CD4-positive, alpha-beta T cell (primary cell): ENCODE measurements around the gene GLIS1. TPM values are rescaled to one million over a fixed set of nuclear protein-coding genes. Genes with fewer than 3 reads are reported as not detected.

Source experiments
- ATAC-seq: fragments of 200-7000 bp; cut with Tn5 transposase; one replicate; pipeline ENCODE4 v1.10.0; 2022; ENCODE audit warnings: mild to moderate bottlenecking; ENCODE audit not compliant: poor library complexity
- CTCF ChIA-PET: fragments of 350-600 bp; sonication (Branson Sonifier 250); formaldehyde crosslinking; loops from one replicate; lab custom pipeline; 2021; ENCODE audit warnings: antibody characterized with exemption, inconsistent platforms; lab: Charles Lee
- POLR2A ChIA-PET: fragments of 350-600 bp; sonication (Branson Sonifier 250); formaldehyde crosslinking; loops from one replicate; lab custom pipeline; 2021; ENCODE audit warnings: antibody characterized with exemption, inconsistent platforms; lab: Charles Lee
- DNase-seq, 14 experiments: peaks; one replicate each; pipeline ENCODE4 v3.0.0-alpha.2; 2013 to 2020; ENCODE audit warnings: mixed read lengths in 2 of 14
- H3K27ac ChIP-seq, 2 donors: one replicate each; pipeline versions ENCODE4 v1.5.1 to v1.7.0; 2013; ENCODE audit warnings: low read length in 2 of 2, low read depth in 1 of 2, mild to moderate bottlenecking in 1 of 2
- H3K27me3 ChIP-seq, 2 experiments: 1 replicate in 1 of 2; 2 replicates in 1 of 2; pipeline versions ENCODE4 v1.6.1 to v1.7.0; 2013; ENCODE audit warnings: low read length in 2 of 2, control low read depth in 1 of 2, mild to moderate bottlenecking in 1 of 2, moderate library complexity in 1 of 2; ENCODE audit not compliant: insufficient read depth in 2 of 2, control insufficient read depth in 1 of 2
- H3K36me3 ChIP-seq: one replicate; pipeline ENCODE4 v1.6.1; 2013; ENCODE audit warnings: low read length, control low read depth; ENCODE audit not compliant: insufficient read depth
- H3K4me1 ChIP-seq: one replicate; pipeline ENCODE4 v1.6.1; 2013; ENCODE audit warnings: low read length, control low read depth; ENCODE audit not compliant: insufficient read depth
- H3K4me3 ChIP-seq: one replicate; pipeline ENCODE4 v1.5.1; 2013; ENCODE audit warnings: mild to moderate bottlenecking, low read length, moderate library complexity
- H3K9me3 ChIP-seq, 2 experiments: 1 replicate in 1 of 2; 2 replicates in 1 of 2; pipeline versions ENCODE4 v1.6.1 to v1.7.0; 2013; ENCODE audit warnings: low read length in 2 of 2, mild to moderate bottlenecking in 2 of 2, control low read depth in 1 of 2, moderate library complexity in 1 of 2; ENCODE audit not compliant: control insufficient read depth in 1 of 2, insufficient read depth in 1 of 2
- H3K27ac Mint-ChIP-seq: one replicate; pipeline ENCODE4 v1.8.0; 2020; ENCODE audit warnings: mixed read lengths
- H3K27me3 Mint-ChIP-seq: one replicate; pipeline ENCODE4 v1.8.0; 2021; ENCODE audit warnings: mixed read lengths
- H3K36me3 Mint-ChIP-seq: one replicate; pipeline ENCODE4 v1.8.0; 2021; ENCODE audit warnings: low read depth, mixed read lengths
- H3K4me1 Mint-ChIP-seq: one replicate; pipeline ENCODE4 v1.8.0; 2021; ENCODE audit warnings: low read depth, mixed read lengths
- H3K4me3 Mint-ChIP-seq: one replicate; pipeline ENCODE4 v1.8.0; 2020; ENCODE audit warnings: mild to moderate bottlenecking, mixed read lengths
- H3K9me3 Mint-ChIP-seq: one replicate; pipeline ENCODE4 v1.8.0; 2020; ENCODE audit warnings: mixed read lengths
- CTCF ChIP-seq: fragments of 200-600 bp; IDR thresholded peaks from one replicate; pipeline ENCODE4 v1.8.0; 2022; ENCODE audit warnings: antibody characterized with exemption, mild to moderate bottlenecking
- intact Hi-C, 2 experiments: fragments of 100-400 bp; cut with DNase I in 1 of 2; cut with micrococcal nuclease in 1 of 2; formaldehyde crosslinking; loops; one replicate each; pipeline versions ENCODE4 v1.15.1 to v1.9.0; 2023 to 2025; cut with DNase I, micrococcal nuclease
- total RNA-seq, 174 experiments: library from RNA in 2 of 174; stranded (reverse) in 2 of 174; gene quantifications; one replicate each; pipeline ENCODE4 v1.2.3 and lab custom pipeline; 2021 to 2026

GLIS1 gene
- total RNA-seq, 2 experiments from 2014 or later: not detected

DNA sequence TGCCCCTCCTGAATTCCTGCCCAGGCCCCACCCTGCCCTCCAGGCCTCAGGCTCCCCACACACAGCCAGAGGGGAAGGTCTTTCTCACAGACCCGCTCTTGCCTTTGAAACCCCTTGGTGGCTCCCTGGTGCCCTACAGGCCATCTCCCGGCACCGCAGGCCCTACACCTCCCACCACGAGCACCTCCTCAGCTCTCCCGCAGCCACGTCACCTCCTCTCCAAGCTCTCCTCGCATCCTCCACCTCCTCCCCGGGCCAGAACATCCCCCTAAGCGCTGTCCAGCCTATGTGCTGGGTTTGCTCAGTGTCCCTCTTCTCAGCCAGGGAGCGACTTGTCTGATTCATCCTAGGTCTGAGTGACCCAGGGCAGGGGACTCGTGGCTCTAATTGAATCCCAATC, 213.4 kb downstream of the GLIS1 start:
- Histone ChIP-seq H3K4me3 (no peak overlapping the region), H3K27ac (no peak overlapping the region), H3K4me1 (no peaks in the 10 kb centered on the region), H3K9me3 (no peaks in the 10 kb centered on the region), H3K27me3 (no peaks in the 10 kb centered on the region), H3K36me3 (no peaks in the 10 kb centered on the region)
- POLR2A ChIA-PET: no interaction called here
- Mint-ChIP-seq H3K4me1 (no peaks in the 10 kb centered on the region), H3K36me3 (no peaks in the 10 kb centered on the region), H3K27me3 (no peaks in the 10 kb centered on the region), H3K4me3 (no peak overlapping the region), H3K27ac (no peak overlapping the region), H3K9me3 (no peaks in the 10 kb centered on the region)
- DNase-seq (no peak), ATAC-seq (no peak)
- intact Hi-C loops: no loop called here
- CTCF ChIA-PET: no interaction called here
- TF ChIP-seq CTCF: no peak

DNA sequence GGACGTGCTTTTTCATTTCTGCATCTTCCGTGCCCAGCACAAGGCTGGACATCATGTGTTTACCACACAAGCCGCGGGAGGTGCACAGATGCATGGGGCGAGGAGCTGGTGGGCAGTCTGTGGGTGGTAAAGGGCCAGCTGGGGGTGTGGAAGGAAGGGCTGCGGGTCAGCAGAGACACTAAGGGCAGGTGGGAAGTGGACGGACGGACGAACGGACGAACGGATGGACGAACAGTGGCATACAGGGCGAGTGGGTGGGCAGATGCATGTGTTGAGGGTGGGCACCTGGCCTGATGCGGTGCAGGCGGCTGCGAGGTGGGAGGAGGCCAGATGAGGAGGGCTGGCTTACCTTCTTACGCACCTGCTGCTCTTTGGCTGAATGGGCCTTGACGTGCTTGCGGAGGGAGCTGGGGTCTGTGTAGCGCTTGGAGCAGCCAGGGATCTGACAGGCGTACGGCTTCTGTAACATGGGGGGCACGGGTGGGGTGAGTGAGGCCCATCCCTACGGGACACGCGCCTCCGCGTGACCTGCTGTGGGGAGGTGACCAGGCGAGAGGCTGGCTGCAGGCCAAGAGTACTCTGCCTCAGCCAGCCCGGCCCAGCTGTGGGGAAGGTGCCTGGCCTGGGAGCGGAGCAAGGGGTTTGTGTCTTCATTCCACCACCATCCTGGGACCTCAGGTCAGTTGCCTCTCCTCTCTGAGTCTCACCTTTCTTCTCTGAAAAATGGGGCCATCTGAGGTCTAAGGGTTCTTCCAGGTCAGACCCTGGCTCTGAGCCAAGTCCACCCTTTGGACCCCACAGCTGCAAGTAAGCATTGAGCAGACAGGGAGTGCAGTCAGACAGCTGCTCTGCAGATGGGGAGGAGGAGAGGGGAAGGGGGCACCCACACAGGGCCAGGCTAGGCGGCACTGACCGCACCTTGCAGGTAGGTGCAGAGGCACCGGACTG, 214.3 kb downstream of the GLIS1 start:
- H3K27me3 ChIP-seq: no peaks in the 10 kb centered on the region
- no peaks in the 10 kb centered on the region for H3K4me1 Mint-ChIP-seq
- no peaks in the 10 kb centered on the region for H3K36me3 ChIP-seq
- DNase-seq (no peak), ATAC-seq (no peak)
- H3K9me3 ChIP-seq: no peaks in the 10 kb centered on the region
- POLR2A ChIA-PET: no interaction called here
- no peak overlapping the region for H3K27ac ChIP-seq
- CTCF ChIA-PET: no interaction called here
- H3K4me1 ChIP-seq: no peaks in the 10 kb centered on the region
- H3K36me3 Mint-ChIP-seq: no peaks in the 10 kb centered on the region
- TF ChIP-seq CTCF: no peak
- H3K27ac Mint-ChIP-seq: no peak overlapping the region
- no peaks in the 10 kb centered on the region for H3K27me3 Mint-ChIP-seq
- no peak overlapping the region for H3K4me3 Mint-ChIP-seq
- intact Hi-C loops: no loop called here
- no peaks in the 10 kb centered on the region for H3K9me3 Mint-ChIP-seq
- H3K4me3 ChIP-seq: no peak overlapping the region

GRCh38 chr1:53521924-53522552, 216.9 kb downstream of the GLIS1 start:
- no peak for ATAC-seq
- no peaks in the 10 kb centered on the region for H3K4me1 ChIP-seq
- TF ChIP-seq CTCF: no peak
- no peaks in the 10 kb centered on the region for H3K9me3 Mint-ChIP-seq
- intact Hi-C loops: no loop called here
- ChIA-PET POLR2A (no interaction called here), CTCF (no interaction called here)
- H3K9me3 ChIP-seq: no peaks in the 10 kb centered on the region
- no peak overlapping the region for H3K27ac ChIP-seq
- H3K4me3 Mint-ChIP-seq: no peak overlapping the region
- H3K4me1 Mint-ChIP-seq: no peaks in the 10 kb centered on the region
- no peak overlapping the region for H3K27ac Mint-ChIP-seq
- no peak overlapping the region for H3K4me3 ChIP-seq
- DNase-seq: no peak
- H3K36me3 Mint-ChIP-seq: no peaks in the 10 kb centered on the region
- no peaks in the 10 kb centered on the region for H3K36me3 ChIP-seq
- no peaks in the 10 kb centered on the region for H3K27me3 ChIP-seq
- no peaks in the 10 kb centered on the region for H3K27me3 Mint-ChIP-seq
